CD4-positive, alpha-beta T cell treated with Interleukin-21 for 1 hour (primary cell): ENCODE measurements around the gene CPNE7.
"Not testable (repeated sequence)": the region's sequence is repeated elsewhere in the genome, so short reads cannot be mapped to it uniquely, and the experiment has no call there.

Experiments used
- DNase-seq: peaks from one replicate; pipeline ENCODE4 v3.0.0-alpha.2; 2020

CPNE7 gene

DNA sequence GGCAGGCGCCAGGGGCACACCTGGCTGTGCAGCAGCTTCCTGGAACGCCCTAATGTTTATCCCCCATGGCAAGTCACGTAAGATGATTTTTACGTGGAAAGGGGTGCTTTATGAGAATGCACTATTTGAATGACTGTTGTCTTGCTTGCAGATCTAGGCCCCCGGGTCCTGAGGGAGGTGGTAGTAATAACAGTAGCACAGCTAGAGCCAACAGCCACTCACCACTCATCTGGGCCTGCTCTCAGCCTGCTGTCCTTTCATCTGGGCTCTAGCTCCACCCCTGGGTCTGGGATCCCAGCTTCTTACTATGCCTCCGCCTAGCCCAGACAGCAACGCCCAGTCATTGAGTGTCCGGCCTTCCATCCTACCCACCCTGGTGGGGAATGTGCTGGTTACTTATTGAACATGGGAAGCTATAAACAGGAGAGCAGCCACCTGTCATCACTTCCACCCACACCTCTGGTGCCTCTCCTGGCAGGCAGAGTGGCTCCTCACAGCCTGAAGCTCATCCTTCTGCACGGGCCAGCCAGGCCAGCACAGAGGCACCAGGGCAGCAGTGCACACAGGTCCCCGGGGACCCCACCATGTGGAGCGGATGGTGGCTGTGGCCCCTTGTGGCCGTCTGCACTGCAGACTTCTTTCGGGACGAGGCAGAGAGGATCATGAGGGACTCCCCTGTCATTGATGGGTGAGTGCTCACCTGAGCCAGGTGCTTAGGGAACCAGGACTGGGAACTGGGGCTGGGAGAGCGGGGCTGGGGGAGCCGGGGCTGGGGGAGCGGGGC, 54.5 kb downstream of the CPNE7 start:
- DNase-seq, result no peak

- DNase-seq, result no peak
Measured at GRCh38 chr16:89633064-89633631, 57.6 kb downstream of the CPNE7 start.

DNA sequence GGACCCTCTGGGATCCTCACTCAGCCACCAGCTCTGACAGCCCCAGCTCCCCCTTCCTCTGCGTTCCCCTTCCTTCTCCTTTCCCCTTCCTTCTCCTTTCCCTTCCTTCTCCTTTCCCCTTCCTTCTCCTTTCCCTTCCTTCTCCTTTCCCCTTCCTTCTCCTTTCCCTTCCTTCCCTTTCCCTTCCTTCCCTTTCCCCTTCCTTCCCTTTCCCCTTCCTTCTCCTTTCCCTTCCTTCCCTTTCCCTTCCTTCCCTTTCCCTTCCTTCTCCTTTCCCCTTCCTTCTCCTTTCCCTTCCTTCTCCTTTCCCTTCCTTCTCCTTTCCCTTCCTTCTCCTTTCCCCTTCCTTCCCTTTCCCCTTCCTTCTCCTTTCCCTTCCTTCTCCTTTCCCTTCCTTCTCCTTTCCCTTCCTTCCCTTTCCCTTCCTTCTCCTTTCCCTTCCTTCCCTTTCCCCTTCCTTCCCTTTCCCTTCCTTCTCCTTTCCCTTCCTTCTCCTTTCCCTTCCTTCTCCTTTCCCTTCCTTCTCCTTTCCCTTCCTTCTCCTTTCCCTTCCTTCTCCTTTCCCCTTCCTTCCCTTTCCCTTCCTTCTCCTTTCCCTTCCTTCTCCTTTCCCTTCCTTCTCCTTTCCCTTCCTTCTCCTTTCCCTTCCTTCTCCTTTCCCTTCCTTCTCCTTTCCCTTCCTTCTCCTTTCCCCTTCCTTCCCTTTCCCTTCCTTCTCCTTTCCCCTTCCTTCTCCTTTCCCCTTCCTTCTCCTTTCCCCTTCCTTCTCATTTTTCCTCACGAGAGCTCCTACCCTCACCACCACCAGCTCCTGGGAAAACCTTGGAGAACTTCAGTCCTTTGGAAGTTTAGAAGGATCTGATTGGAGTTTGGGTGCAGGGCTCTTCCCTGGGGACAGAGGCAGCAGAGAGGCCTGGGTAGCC, 59.2 kb downstream of the CPNE7 start:
- not testable (repeated sequence) for DNase-seq

DNA sequence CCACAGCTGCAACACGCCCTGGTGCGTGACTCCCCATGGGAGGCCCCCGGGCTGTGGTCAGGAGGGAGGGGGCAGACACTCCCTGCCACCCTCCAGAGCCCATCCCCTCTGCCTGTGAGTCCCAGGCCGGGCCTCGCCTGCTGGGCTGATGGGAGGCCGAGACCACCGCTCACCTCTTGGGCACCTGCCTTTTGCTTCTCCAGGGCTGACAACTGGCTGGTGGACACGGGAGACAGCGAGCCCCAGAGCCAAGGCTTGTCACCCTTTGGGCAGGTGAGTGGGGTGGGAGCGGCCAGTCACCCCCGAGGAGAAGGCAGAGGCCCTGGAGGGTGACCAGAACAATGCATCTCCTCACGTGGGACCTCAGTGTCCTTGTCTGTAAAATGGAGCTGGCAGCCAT, 61.1 kb downstream of the CPNE7 start:
- no peak for DNase-seq

DNA sequence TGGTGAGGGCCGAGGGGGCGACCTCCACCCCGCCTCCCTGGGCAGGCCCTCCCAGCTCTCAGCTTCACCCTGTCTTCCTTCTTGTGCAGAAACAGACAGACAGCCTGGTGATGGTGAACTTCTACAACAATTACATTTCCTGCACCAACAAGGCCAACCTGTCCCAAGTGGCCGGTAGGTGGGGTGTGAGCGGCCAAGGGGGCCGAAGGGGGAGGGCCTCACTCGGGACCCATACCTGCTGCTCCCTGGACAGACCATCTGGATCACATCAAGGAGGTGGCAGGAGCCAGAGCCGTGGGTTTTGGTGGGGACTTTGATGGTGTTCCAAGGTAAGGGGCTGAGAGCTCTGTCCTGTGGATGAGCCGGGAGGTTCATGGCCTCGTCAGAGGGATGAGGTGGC, 61.8 kb downstream of the CPNE7 start:
- DNase-seq, result no peak

DNA sequence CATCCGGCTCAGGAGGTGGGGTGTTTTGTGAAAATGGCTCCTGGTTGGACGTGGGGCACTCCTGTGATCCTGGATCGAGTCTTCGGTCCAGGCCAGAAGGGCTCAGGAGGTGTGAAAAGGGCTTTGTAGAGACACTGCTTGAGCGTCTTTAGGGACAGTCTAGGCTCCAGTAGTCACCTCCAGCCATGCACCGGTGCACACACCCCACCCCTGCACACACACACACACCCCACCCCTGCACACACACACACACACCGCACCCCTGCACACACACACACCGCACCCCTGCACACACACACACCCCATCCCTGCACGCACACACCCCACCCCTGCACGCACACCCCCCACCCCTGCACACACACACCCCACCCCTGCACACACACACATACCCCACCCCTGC, 62.9 kb downstream of the CPNE7 start:
- no peak for DNase-seq

- no peak for DNase-seq
Measured at GRCh38 chr16:89639385-89639784, 63.8 kb downstream of the CPNE7 start.

DNA sequence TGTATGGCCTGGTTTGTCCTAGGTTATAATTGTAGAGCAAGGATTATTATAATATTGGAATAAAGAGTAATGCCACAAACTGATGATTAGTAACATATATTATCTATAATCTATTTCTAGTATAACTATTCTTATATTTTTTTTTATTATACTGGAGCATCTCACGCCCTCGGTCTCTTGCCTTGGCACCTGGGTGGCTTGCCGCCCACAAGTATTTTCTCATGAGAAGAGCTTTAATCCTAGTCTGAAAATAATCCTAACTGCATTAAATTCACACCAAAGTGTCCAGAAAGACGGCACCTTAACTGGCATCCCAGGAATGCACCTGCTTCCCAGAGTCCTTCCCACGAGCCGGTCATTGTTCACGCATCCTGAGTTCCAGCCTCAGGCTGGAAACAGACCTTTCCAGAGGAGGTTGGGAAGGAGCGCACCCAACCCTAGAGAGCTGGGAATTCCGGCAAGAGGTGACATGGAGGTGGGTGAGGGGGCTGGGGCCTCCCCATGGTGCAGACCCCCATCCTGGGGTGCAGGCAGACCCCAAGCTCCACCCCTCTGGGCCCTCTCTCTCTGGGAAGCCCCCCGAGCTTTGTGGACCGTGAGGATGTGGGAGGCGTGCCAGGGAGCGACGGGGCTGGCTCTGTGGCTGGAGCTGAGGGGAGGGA, 66.0 kb downstream of the CPNE7 start:
- no peak for DNase-seq

DNA sequence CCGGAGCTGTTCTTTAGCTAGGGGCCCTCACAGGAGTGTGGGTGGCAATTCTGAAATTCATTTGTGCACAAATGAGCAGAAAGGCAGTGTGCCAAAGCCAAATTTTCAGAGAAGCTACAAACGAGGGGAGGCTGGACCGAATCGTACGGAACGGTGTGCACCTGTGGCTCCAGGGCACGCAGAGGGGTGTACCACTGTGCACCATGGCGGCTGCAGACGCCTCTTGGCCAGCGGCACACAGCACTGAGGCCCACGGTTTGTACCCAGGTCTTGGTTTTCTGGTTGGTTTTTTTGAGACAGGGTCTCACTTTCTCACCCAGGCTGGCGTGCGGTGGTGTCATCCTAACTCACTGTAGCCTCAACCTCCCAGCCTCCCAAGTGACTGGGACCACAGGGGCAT, 67.0 kb downstream of the CPNE7 start:
- DNase-seq, result no peak

DNA sequence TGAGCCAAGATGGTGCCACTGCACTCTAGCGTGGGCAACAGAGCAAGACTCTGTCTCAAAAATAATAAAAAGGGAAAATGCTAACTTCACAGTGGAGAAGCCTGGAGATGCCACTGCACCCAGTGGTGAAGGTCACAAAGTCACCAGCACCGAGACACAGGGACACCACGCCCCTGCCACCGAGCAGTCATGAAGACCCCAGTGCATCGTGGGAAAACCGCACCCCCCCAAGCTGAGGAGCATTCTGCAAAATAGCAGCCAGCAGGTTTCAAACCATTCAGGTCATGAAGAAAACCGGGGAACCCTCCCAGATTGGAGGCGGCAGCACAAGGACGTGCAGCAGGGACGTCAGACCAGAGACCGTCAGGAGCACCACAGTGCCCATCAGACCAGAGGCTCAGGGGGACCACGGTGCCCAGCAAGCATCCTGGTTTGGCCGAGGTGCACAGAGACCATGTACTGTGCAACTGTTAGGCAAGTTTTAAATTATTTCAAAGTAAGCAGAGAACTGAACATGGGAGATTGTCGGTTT, 68.3 kb downstream of the CPNE7 start:
- no peak for DNase-seq

- DNase-seq, result no peak
Measured at GRCh38 chr16:89645122-89645521, 69.6 kb downstream of the CPNE7 start.

DNA sequence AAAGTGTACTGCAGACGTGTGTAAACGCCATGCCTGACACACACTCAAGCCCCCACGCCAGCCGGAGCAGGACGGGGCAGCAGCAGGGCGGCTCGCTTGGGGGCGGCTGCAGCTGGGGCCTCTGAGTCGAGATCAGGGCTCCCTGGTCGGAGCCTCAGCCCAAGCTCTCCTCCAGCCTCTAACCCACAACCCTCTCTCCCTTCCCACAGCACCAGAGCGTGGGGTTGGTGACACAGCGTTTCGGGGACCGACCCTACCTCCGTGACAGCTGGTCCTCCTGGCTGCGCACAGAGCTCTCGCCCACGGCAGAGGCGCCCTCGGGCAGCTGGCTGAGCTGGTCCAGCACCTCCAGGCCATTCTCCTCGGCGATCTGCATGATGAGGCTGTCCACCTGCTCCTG, 70.7 kb downstream of the CPNE7 start:
- no peak for DNase-seq
